Measurements from ENCODE around the gene CCDC106.

GRCh38 chr19:55678121-55678671 lies 30.2 kb downstream of the CCDC106 start:
- no peak for TF ChIP-seq SP1 (IDR thresholded peaks at IDR 0.05)
- TF ChIP-seq L3MBTL2 (conservative IDR thresholded peaks at IDR 0.05) = no peak
- no peak for TF ChIP-seq ELF4 (IDR thresholded peaks at IDR 0.05)
- no peak for TF ChIP-seq LEF1 (IDR thresholded peaks at IDR 0.05; ENCODE audit: borderline replicate concordance)
- TF ChIP-seq HDGF (IDR thresholded peaks at IDR 0.05; ENCODE audit: borderline replicate concordance) = no peak
- TF ChIP-seq ZNF384 (IDR thresholded peaks at IDR 0.05) = no peak
- TF ChIP-seq BHLHE40 (IDR thresholded peaks at IDR 0.05; ENCODE audit: borderline replicate concordance) = no peak
- TF ChIP-seq SUZ12 (IDR thresholded peaks at IDR 0.05) = no peak
- TF ChIP-seq ARNT (IDR thresholded peaks at IDR 0.05) = no peak
- no peak for TF ChIP-seq TARDBP (IDR thresholded peaks at IDR 0.05)

All from HEK293T (cell line).